Right ventricle myocardium superior (tissue), 1 donor: Measurements from ENCODE around the gene ADAMTS17. TPM values are rescaled to one million over a fixed set of nuclear protein-coding genes. Genes with fewer than 3 reads are reported as not detected.

Experiments
- ATAC-seq: fragments of 200-7000 bp; cut with Tn5 transposase; one replicate; pipeline ENCODE4 v1.9.1; 2020; ENCODE audit warnings: mild to moderate bottlenecking; ENCODE audit not compliant: poor library complexity
- DNase-seq: peaks from one replicate; pipeline ENCODE4 v3.0.0-alpha.2; 2020
- intact Hi-C: fragments of 100-400 bp; cut with DNase I; formaldehyde crosslinking; loops from one replicate; pipeline ENCODE4 v1.11.2; 2022
- long read RNA-seq: library from polyadenylated mRNA; unstranded; transcript quantifications from one replicate; pipeline ENCODE4 v2.0.0, GENCODE V29; 2021
- total RNA-seq: library from RNA; stranded (reverse); fragmentation: NEBNext Ultra II Directional; extraction: Animal tissue kit (Norgen Biotek cat#: 25700); gene quantifications from one replicate; pipeline ENCODE4 v1.2.1, GENCODE V29; 2021
- donor health status: DM: no; HTN: yes; CAD: no; lungs with severe emphysema.

ADAMTS17 gene, protein sequence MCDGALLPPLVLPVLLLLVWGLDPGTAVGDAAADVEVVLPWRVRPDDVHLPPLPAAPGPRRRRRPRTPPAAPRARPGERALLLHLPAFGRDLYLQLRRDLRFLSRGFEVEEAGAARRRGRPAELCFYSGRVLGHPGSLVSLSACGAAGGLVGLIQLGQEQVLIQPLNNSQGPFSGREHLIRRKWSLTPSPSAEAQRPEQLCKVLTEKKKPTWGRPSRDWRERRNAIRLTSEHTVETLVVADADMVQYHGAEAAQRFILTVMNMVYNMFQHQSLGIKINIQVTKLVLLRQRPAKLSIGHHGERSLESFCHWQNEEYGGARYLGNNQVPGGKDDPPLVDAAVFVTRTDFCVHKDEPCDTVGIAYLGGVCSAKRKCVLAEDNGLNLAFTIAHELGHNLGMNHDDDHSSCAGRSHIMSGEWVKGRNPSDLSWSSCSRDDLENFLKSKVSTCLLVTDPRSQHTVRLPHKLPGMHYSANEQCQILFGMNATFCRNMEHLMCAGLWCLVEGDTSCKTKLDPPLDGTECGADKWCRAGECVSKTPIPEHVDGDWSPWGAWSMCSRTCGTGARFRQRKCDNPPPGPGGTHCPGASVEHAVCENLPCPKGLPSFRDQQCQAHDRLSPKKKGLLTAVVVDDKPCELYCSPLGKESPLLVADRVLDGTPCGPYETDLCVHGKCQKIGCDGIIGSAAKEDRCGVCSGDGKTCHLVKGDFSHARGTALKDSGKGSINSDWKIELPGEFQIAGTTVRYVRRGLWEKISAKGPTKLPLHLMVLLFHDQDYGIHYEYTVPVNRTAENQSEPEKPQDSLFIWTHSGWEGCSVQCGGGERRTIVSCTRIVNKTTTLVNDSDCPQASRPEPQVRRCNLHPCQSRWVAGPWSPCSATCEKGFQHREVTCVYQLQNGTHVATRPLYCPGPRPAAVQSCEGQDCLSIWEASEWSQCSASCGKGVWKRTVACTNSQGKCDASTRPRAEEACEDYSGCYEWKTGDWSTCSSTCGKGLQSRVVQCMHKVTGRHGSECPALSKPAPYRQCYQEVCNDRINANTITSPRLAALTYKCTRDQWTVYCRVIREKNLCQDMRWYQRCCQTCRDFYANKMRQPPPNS
- total RNA-seq = 1.7 TPM
- long read RNA-seq, partial matches to known transcripts = 0 of 1 reads
- long read RNA-seq, other reads (novel, unspliced or antisense) = 1 of 1 reads

DNA sequence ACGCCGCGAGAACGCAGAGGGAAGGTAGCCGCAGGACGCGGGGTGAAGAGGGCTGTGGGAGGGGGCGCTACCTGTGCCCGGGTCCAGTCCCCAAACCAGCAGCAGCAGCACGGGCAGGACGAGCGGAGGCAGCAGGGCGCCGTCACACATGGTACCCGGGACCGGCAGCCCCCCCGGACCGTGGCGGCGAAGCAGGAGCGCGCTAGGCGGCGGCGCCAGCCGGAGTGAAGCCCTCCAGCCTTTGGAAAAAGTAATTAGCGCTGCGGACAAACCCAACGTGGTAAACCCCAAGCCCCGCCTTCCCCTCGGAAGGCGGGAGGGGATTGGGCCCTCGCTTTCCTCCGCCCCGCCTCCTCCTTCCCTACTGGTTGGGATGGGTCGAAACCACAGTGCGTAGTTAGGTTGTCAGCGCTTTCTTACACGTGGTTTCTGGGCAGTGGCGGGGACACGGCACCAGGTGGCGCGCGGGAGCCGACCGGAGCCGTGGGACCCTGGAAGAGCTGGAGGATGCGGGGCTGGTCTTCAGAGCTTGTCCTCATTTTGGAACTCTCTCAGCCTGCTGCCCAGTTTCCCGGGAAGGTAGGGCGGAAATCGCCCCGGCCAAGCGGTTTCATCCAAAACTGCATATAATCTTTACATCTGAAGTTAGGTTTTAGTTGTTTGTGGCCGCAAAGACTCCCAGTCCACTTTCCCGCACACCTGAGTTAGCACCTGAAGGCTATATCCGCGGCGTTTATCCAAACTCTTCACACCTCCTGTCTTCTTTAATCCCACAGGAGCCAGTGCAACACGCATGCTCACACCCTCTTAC is at the start of gene ADAMTS17:
Gene ADAMTS17, minus strand, starts transcription at position 226 of the 811 bp plus-strand sequence. Its CDS starts 76 bp downstream, at position 150.
- intact Hi-C loops = no loop called here
- DNase-seq (peak; percentile 96), ATAC-seq (peak; percentile 98)

DNA sequence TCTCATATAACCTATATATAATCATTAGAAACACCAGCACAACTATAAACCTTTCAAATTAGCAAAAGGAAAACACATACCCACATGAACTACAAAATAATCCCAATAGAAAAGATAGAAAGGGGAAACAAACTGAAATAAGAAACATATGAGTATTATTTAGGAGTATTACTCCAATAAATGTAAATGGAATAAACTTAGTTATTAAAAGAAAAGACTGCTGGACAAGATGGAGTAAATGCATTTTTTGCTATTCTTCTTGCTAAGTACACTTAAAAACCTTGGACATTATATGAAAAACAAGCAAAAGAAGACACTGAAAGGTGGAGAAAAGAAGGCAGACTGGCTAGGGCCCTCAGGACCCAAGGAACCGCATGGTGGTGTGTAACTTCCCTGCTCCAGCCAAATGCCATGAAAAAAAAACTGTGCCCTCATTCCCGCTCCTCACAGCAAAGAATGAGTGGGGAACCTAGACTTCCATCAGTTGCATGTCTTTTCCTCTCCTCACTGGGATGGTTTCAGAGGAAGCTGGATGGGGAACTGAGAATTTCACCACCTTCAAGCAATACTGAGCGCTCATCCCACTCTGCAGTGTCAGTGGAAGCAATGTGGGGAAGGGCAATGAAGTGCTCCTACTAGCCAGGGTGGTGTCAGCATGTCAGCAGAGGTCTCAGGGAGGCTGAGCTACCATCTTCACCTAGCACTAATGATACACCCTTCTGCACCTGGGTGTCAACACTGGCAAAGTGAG is 43.7 kb upstream of the ADAMTS17 start:
- no peak for ATAC-seq
- DNase-seq = no peak
- intact Hi-C loops = no loop called here

DNA sequence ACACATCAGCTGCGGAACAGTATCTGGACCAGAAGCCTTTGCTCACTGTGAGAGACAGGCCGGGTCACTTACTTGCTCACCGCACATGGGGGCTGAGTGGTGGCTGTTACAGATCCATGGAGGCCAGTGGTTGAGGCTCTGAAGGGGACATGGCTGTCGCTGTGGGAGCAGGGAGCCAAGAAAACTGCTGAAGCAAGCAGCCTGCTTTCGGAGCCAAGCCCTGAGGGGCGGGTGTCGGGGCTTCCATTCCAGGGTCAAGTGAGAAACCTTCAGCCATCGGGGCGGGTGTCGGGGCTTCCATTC is 42.3 kb upstream of the ADAMTS17 start:
- no peak for DNase-seq

DNA sequence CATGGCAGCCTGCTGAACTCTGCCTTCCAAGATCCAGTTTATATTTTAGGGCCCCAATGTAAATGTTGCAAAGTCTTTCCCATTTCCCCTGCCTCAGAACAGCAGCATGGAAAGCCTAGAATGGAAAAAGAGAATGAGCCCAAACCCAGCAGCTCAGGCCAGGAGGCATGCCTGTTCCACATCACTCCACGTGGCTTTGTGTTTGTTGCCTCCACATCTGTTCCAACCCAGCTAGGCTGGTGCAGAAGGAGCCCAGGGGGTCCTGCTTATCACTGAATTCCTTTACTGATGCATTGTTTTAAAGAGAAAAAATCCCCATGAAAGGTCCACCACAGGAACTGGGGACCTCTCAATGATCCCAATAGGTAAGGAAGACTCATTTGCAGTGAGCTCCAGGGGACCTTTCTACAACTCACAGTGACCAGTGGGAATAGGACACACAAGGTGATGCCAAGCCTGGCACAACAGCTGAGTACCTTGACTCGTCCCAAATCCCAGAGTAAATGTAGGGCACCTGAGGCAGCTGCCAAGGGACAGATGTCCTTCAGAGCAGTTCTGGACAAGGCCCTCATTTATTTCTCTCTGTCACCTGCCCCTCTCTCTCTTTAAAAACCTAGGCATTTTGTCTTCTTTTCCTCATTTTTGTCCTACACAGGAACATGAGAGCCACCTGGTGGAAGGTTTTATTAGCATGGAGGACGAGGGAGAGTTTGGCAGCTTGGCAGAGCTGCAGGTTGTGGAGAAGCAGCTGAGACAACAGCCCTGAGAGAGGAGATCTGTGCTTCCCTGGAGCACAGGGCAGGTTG is 41.7 kb upstream of the ADAMTS17 start:
- DNase-seq = no peak
- intact Hi-C loops = no loop called here
- peak; percentile 20 for ATAC-seq

More for the DNA sequence above, 42.3 kb upstream of the ADAMTS17 start:
- no peak for ATAC-seq
- intact Hi-C loops = no loop called here

DNA sequence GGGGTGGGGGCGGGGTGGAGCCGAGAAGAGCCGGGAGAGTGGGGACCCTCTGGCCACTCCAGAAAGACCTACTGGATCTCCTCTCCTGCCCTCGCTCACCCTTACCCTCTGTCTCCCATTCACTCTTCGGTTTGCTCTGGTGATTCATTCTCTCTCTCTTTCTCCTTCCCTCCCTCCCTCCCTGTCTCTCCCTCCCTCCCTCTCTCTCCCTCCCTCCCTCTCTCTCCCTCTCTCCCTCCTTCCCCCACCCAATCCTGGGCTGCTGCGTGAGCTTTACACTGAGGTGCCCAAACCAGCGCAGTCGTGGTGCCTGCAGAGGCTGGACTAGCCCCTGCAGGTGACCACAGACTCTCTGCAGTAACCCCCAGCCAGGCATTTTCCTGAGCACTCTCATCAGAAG is 32.2 kb upstream of the ADAMTS17 start:
- no peak for ATAC-seq
- no peak for DNase-seq
- intact Hi-C loops = no loop called here

DNA sequence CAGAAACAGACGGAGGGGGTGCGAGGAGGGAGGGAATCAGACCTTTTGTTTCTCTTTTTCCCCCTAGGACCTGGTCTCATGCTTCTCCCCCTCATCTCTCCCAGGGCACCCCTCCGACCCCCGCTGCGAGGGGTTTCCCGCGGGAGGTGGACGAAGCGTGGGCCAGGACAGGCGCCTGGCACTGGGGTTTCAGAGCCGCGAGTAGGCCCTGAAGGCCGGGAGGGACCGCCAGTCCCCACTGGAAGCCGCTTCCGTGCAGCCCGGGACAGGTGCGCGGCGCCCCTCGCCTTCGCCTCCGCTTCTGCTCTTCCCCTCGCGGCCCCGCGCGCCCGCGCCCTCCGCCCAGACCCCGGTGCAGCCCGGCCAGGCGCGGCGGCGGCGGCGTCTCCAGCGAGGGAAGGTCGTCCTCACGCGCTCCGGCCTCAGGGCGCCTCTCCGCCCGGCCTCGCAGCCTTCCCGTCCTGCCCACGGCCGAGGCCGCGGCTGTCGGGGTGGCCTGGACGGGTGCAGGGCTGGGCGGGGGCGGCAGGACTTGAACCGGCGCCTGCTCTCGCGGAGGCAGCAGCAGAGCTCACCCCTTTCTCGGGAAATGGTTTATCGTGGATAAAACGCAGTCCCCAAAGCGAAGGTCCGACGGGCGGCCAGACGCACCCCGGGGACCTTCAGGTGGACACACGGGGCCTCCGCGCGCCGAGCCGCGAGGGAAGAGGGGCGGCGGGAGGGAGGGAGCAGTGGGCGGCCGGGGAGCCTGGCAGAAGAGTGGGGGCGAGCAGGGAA is 31.5 kb upstream of the ADAMTS17 start:
- DNase-seq = no peak
- peak; percentile 48 for ATAC-seq

DNA sequence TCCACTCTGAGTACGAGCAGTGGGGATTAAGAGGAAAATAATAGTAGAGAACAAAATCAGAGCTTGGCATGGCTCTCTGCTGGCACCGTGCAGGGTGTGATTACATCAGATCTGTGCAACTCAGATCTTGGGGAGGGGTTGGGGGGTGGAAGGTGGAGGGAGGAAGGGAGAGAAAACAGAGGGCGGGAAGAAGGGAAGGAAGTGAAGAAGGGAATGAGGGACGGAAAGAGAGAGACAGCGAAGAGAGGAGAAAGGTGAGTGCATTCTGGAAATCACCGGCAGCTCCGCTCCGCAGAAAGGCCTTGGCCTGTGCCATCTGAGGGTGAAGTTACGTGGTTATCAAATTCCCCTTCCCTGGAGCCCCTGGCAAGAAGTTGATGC is 31.0 kb upstream of the ADAMTS17 start:
- intact Hi-C loops = no loop called here
- DNase-seq (peak; percentile 48), ATAC-seq (peak; percentile 75)

More for the DNA sequence above, 31.5 kb upstream of the ADAMTS17 start:
- intact Hi-C loops = no loop called here

DNA sequence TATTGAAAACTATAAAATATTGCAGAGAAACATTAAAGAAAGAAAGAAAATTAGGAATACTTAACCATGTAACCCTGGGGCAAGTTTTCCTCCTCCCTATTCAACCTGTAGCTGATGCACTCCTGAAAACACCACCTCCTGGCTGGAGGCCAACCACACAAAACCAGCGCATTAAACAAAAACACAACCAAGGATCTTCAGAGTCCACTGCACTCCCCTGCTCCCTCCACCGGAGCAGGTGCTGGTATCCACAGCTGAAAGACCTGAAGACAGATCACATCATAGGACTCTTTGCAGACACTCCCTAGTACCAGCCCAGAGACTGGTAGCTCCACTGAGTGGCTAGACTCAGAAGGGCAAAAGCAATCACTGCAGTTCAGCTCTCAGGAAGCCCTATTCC is 13.6 kb upstream of the ADAMTS17 start:
- intact Hi-C loops = no loop called here
- DNase-seq (no peak), ATAC-seq (no peak)

DNA sequence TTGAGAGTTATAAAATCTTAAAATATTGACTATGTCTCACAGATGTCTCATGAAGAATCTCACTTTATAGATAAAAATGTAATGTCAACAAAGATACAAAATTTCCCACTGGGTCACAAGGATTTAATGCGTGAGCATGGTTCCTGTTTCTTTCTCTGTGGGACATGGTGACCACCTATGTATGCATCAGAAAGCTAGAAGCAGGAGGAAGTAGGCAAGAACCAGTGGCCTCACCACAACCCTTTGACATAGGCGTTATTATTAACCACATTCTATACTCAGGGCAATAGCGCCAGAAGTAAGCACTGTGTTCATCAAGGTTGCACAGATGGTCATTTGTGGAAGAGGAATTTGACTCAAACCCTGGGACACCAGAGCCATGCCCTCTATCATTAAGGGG is 11.7 kb upstream of the ADAMTS17 start:
- intact Hi-C loops = loop anchor here (5.0 kb wide), 1 partner anchor 219 kb away; no protein-coding TSS in a partner anchor
- ATAC-seq (no peak), DNase-seq (no peak)

DNA sequence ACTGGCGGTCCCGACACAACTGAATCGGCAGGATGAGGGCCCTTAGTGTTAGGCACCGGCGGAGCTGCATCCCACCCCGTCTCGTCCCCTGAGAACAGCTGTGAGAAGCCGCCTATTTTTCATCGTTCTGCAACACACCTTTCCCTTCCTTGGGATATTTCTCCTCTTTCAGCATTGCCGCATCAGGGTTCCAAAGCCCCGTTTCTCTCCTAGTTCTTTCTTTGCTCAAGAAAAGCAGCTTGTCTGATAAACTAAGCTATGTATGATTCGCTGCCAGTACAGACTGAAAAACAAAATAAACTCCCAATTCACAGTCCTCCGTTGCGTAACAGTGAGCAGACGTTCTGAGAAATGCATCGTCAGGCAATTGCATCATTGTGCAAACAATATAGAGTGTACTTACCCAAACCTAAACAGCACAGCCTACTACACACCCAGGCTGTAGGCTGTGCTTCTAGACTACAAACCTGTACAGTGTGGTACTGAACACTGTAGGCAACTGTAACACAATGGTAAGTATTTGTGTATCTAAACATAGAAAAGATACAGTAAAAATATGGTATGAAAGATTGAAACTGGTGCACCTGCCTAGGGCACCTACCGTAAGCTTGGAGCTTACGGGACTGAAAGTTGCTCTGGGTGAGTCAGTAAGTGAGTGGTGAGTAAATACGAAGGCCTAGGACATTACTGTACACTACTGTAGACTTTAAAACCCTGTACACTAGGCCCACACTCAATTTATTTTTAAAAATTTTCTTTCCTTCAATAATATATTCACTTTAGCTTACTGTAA is 8.9 kb upstream of the ADAMTS17 start:
- peak; percentile 47 for ATAC-seq
- intact Hi-C loops = loop anchor here (5.0 kb wide), 1 partner anchor 222 kb away; no protein-coding TSS in a partner anchor
- no peak for DNase-seq

DNA sequence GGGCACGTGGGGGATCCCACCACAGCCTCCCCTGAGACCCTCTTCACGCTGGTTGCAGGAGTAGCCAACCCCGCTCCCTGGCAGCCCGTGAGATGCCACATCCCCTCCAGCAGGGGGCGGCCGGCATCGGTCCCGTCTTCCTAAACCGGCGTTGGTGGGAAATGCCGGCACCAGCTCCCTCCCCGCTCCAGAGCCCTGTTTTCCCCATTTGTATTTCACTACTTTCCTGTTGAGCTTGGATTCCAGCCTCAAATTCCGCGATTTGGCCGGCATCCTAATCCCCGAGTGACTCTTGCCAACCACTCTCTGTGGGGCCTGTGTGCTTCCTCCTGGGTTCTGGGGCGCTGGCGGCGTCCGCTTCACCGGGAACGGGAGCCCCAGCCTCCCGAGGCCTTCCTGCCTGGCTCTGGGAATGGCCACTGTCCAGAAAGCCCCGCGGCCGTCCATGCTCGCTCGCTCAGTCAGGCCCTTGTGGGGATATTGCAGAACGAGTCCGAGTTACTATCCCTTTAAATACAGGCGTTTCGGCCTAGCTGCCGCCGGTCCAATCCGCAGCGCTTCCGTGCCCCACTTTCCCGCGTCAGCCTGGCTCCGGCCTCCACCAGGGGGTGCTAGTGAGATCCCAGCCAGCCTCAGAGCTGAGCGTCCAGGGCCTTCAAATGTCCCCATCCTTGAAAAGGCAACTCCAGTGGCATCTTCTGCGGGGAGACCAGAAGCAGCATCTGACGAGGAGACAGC is 8.1 kb upstream of the ADAMTS17 start:
- intact Hi-C loops = loop anchor here (5.0 kb wide), 1 partner anchor 222 kb away; no protein-coding TSS in a partner anchor
- DNase-seq (peak; percentile 96), ATAC-seq (peak; percentile 98)

DNA sequence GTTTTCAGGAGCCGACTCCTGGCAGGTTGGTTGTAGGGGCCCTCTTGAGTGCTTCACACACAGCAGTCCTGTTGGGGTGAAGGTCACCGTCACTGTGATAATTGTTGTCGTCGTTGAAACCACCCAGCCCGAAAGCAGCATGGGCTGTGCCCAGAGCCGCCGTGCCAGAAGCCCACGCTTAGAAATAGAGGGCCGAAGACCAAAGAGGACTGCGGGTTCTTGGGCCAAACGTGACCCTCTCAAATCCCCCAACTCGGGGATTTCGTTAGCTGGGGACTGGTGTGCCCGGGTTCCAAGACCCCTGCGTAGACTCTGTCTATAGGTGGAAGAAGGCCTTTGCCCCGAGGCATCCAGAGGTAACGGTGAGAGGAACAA is 7.5 kb upstream of the ADAMTS17 start:
- intact Hi-C loops = no loop called here
- ATAC-seq = no peak

DNA sequence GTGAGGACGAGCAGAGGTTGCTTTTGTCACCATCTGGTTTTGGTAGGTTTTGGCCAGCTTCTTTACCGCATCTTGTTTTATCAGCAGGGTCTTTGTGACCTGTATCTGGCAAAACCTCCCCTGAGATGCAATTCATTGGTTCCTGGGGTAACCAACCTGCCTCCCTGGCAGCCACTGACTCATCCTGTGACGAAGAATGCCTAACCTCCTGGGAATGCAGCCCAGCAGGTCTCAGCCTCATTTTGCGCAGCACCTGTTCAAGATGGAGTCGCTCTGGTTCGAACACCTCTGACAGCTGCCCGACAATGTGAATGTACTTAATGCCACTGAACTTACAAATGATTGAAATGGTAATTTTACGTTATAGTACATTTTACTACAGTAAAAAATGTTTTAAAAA is 6.8 kb upstream of the ADAMTS17 start:
- no peak for ATAC-seq
- intact Hi-C loops = no loop called here
- DNase-seq = no peak

More for the DNA sequence above, 7.5 kb upstream of the ADAMTS17 start:
- no peak for DNase-seq

DNA sequence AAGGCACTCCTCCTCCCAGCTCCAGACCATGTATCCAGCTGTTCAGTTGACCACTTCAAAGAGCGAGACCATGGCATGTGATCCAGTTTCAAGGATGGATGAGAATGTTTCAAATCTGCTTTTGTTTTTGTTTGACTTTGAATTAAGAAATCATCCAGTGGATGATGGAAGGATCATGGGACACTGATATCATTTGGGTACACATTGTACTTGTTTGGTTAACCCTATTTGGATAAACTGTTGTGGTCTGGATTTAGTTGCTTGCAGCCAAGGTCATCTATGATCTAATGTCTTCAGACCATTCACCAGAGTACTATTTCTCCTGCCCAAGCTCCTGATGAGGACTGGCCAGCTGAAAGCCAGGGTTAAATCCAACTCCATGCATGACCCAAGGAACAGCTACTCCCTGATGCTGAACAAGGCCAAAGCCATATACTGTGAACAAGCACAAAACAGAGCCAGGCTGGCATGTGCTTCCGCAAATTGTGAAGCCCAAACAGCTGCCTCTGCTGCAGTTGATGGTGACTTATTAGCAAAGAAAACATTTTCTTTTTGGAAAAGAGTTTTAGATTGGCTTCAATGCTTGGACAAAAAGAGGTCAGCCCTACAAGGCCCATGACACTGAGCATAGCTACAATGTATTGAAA is 5.2 kb upstream of the ADAMTS17 start:
- DNase-seq (no peak), ATAC-seq (no peak)
- intact Hi-C loops = no loop called here
